ENCODE data around the gene OR13C5. TPM values are rescaled to one million over a fixed set of nuclear protein-coding genes. Genes with fewer than 3 reads are reported as not detected.

The OR13C5 gene
- total and polyA plus RNA-seq, 10 donors = 0.70 TPM; not detected in 9

DNA sequence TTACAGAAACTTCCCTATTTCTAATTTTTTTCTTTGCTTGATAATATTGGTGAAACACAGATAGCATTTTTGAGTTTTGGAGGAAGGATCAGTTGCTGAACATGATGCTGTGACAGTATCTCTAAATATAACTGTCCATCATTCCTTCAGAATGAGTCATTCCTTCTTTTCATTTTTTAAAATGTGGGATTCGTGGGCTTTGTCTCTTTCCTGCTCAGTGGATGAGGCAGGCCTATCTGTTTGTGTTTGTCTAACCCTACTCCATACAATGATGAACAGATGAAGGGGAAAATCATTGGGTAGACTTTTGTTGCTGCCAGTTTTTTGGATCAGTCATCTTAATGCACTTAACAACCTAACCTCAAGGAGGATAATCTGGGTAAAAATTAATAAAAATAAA, 46.0 kb downstream of the OR13C5 start:
- peaks cover 0 to 18% (median 7%) of the 10 kb centered on the region in 8 donors for H3K9me3 ChIP-seq
- no peaks in the 10 kb centered on the region for H3K27me3 ChIP-seq (replicated peaks in 1 of 7)
- intact Hi-C loops (cut with DNase I; ENCODE audit: low total_unique reads) = loop anchor here (10.0 kb wide), 1 partner anchor 62 kb away; the partner anchor contains the start of gene OR13C9
- 18 to 51% (median 44%) methylated on average over 1 of the region's 1 CpG for WGBS, 5 donors
- TF ChIP-seq POLR2AphosphoS5 (IDR thresholded peaks at IDR 0.05) (no peak), POLR2A (IDR thresholded peaks at IDR 0.05) (no peak), CTCF (IDR thresholded peaks at IDR 0.05 in 8 of 11, conservative IDR thresholded peaks at IDR 0.05 in 3 of 11) (no peak)
- H3K36me3 ChIP-seq = no peaks in the 10 kb centered on the region
- H3K4me3 ChIP-seq = no peak overlapping the region
- H3K27ac ChIP-seq = no peak overlapping the region
- no peak for DNase-seq
- H3K4me1 ChIP-seq = no peaks in the 10 kb centered on the region

Other genes with a start within 250 kb of the OR13C5 start
- gene OR13F1, start 95.2 kb downstream of the OR13C5 start, total RNA-seq = not detected
- not detected for gene OR13F1, start 95.2 kb downstream of the OR13C5 start, polyA plus RNA-seq
- gene OR13C4, start 72.2 kb downstream of the OR13C5 start, total RNA-seq = not detected
- gene OR13C4, start 72.2 kb downstream of the OR13C5 start, polyA plus RNA-seq = not detected
- gene OR13C3, start 62.6 kb downstream of the OR13C5 start, total RNA-seq = not detected
- gene OR13C3, start 62.6 kb downstream of the OR13C5 start, polyA plus RNA-seq = not detected
- gene OR13C8, start 30.2 kb downstream of the OR13C5 start, total RNA-seq = not detected
- not detected for gene OR13C8, start 30.2 kb downstream of the OR13C5 start, polyA plus RNA-seq
- not detected for gene OR13C2, start 6.2 kb upstream of the OR13C5 start, total RNA-seq
- not detected for gene OR13C2, start 6.2 kb upstream of the OR13C5 start, polyA plus RNA-seq
- not detected for gene OR13C9, start 18.8 kb upstream of the OR13C5 start, total RNA-seq
- not detected for gene OR13C9, start 18.8 kb upstream of the OR13C5 start, polyA plus RNA-seq
- gene OR13D1, start 95.1 kb upstream of the OR13C5 start, total RNA-seq = not detected
- not detected for gene OR13D1, start 95.1 kb upstream of the OR13C5 start, polyA plus RNA-seq
- gene NIPSNAP3A, start 148.3 kb upstream of the OR13C5 start, total RNA-seq = 10 to 100 TPM; 20.8 to 28.5 (median 23.8) TPM
- 10 to 100 TPM; 17.2 to 27.9 (median 23.0) TPM for gene NIPSNAP3A, start 148.3 kb upstream of the OR13C5 start, polyA plus RNA-seq
- 1 to 10 TPM; 1.9 to 4.8 (median 4.3) TPM for gene NIPSNAP3B, start 164.7 kb upstream of the OR13C5 start, total RNA-seq
- 1 to 10 TPM; 2.2 to 3.3 (median 2.8) TPM for gene NIPSNAP3B, start 164.7 kb upstream of the OR13C5 start, polyA plus RNA-seq